ENCODE data around the gene SKOR1. TPM values are rescaled to one million over a fixed set of nuclear protein-coding genes. Genes with fewer than 3 reads are reported as not detected.

The SKOR1 gene
- 0.02 TPM in 1 of 2 replicates, not detected in the other for polyA plus RNA-seq (2011; rRNA removed)
- polyA minus RNA-seq (2011; rRNA and poly(A)+ RNA removed), result 0.14 TPM in 1 of 2 replicates, not detected in the other

DNA sequence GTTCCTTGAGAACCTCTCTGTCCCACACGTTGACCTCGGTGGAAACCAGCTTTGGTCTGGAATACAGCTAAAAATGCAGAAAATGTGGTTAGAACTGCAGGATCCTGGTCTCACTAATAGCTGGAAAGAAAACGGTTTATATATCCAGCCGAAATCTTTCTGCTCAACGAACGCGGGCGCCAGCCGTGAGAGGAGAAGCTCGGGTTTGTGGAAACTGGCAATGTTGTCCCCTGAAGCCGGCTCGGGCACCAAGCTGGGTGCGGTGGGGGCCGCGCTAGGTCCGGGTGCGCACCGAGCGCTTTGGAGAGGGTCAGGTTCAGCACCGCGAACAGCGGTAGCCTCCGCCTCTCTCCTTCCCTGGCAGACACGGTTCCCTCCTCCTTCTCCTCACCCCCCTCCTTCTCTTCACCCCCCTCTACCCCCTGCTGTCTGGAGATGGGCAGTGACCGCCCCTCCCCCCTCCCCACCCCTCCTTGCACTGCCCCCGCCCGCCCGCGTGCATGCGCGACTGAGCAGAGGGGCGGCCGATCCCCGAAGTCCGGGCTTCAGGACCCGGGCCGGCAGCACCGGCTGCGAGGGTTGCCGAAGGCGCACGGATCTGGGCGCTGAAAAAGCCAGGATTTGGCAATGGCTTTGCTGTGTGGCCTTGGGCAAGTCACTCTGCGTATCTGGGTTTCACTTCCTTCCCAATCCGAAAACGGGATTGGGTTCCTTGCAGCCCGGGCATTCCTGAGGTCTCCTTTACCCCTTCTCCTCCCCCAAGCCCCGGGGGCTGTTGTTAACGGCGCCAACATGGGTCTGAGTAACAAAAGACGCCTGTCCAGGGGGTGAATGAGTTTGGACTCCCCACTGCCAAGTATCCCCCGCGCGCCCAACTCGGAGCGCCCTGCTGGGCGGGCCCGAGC lies at the start of gene SKOR1:
Gene SKOR1, plus strand, starts transcription at position 534 of the 905 bp plus-strand sequence. Its CDS starts 94 bp downstream, at position 628.
- Histone ChIP-seq H3K27me3 (ENCODE audit: control insufficient read depth, insufficient read depth, low read length) (peaks cover 73% of the 10 kb centered on the region), H3K36me3 (ENCODE audit: control insufficient read depth, insufficient read depth, low read length) (no peaks in the 10 kb centered on the region), H3K4me3 (ENCODE audit: low read depth, low read length) (no peak within 1 kb of the TSS)
- DNase-seq (ENCODE audit: low read depth), result no peak
- ChIA-PET POLR2A (no interaction called here), CTCF (interaction anchor here (0.5 to 2.3 kb wide), 5 partner anchors 10 to 529 kb away, joined by 3 to 9 read pairs (median 3); no protein-coding TSS in a partner anchor)
- no peak for TF ChIP-seq CTCF (IDR thresholded peaks at IDR 0.05; ENCODE audit: insufficient read depth, low read depth, low read length)

DNA sequence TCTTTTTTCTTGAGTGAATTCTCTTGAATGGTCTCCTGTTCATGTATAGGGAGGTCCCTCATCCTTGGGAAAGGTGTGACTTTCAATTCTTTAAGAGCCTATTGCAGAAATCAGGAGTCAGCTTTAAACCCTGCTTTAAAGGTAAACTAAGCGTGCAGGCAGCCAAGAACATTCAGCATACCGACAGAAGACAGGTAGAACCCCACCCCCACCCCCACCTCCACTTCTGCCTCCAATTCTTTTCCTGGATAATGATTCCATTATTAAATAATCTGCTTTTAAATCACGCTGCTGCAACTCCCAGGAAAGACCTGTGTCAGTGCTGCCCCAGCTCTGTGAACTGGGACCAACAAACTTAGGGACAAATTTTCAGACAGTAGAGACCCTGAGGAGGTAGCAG lies 49.3 kb upstream of the SKOR1 start:
- TF ChIP-seq CTCF (IDR thresholded peaks at IDR 0.05; ENCODE audit: insufficient read depth, low read depth, low read length), result no peak
- DNase-seq (ENCODE audit: low read depth), result no peak
- Histone ChIP-seq H3K36me3 (ENCODE audit: control insufficient read depth, insufficient read depth, low read length) (no peaks in the 10 kb centered on the region), H3K27me3 (ENCODE audit: control insufficient read depth, insufficient read depth, low read length) (no peaks in the 10 kb centered on the region), H3K4me3 (ENCODE audit: low read depth, low read length) (no peak overlapping the region)
- CTCF ChIA-PET, result no interaction called here
- POLR2A ChIA-PET, result interaction anchor here (0.5 kb wide), 1 partner anchor 10 kb away, joined by 4 read pairs; no protein-coding TSS in a partner anchor

- Histone ChIP-seq H3K36me3 (ENCODE audit: control insufficient read depth, insufficient read depth, low read length) (no peaks in the 10 kb centered on the region), H3K4me3 (ENCODE audit: low read depth, low read length) (no peak overlapping the region), H3K27me3 (ENCODE audit: control insufficient read depth, insufficient read depth, low read length) (no peaks in the 10 kb centered on the region)
- DNase-seq (ENCODE audit: low read depth), result no peak
- ChIA-PET POLR2A (interaction anchor here (0.5 kb wide), 1 partner anchor 9 kb away, joined by 4 read pairs; no protein-coding TSS in a partner anchor), CTCF (interaction anchor here (1.9 kb wide), 1 partner anchor 11 kb away, joined by 6 read pairs; no protein-coding TSS in a partner anchor)
- TF ChIP-seq CTCF (IDR thresholded peaks at IDR 0.05; ENCODE audit: insufficient read depth, low read depth, low read length), result no peak
Observed at GRCh38 chr15:67776600-67776999, 48.7 kb upstream of the SKOR1 start.

- Histone ChIP-seq H3K36me3 (ENCODE audit: control insufficient read depth, insufficient read depth, low read length) (no peaks in the 10 kb centered on the region), H3K27me3 (ENCODE audit: control insufficient read depth, insufficient read depth, low read length) (no peaks in the 10 kb centered on the region), H3K4me3 (ENCODE audit: low read depth, low read length) (no peak overlapping the region)
- no peak for DNase-seq (ENCODE audit: low read depth)
- CTCF ChIA-PET, result interaction anchor here (0.5 to 1.9 kb wide), 2 partner anchors 8 to 11 kb away, joined by 4 to 6 read pairs; no protein-coding TSS in a partner anchor
- POLR2A ChIA-PET, result no interaction called here
- TF ChIP-seq CTCF (IDR thresholded peaks at IDR 0.05; ENCODE audit: insufficient read depth, low read depth, low read length), result no peak
Observed at GRCh38 chr15:67777071-67777470, 48.2 kb upstream of the SKOR1 start.

GRCh38 chr15:67777773-67778172 lies 47.5 kb upstream of the SKOR1 start:
- no peak for TF ChIP-seq CTCF (IDR thresholded peaks at IDR 0.05; ENCODE audit: insufficient read depth, low read depth, low read length)
- Histone ChIP-seq H3K36me3 (ENCODE audit: control insufficient read depth, insufficient read depth, low read length) (no peaks in the 10 kb centered on the region), H3K4me3 (ENCODE audit: low read depth, low read length) (no peak overlapping the region), H3K27me3 (ENCODE audit: control insufficient read depth, insufficient read depth, low read length) (no peaks in the 10 kb centered on the region)
- POLR2A ChIA-PET, result no interaction called here
- CTCF ChIA-PET, result interaction anchor here (1.9 kb wide), 1 partner anchor 12 kb away, joined by 6 read pairs; no protein-coding TSS in a partner anchor
- DNase-seq (ENCODE audit: low read depth), result no peak

All from BJ (cell line).